SK-N-MC (cell line): ENCODE measurements around the gene ZNF346.
"Not testable (repeated sequence)": the region's sequence is repeated elsewhere in the genome, so short reads cannot be mapped to it uniquely, and the experiment has no call there.

ENCODE experiments used
- DNase-seq: peaks from one replicate; pipeline ENCODE4 v3.0.0-alpha.2; 2011; ENCODE audit warnings: low read depth, low spot score
- H3K27ac ChIP-seq: fragments of 200-600 bp; sonication (generic); 2 replicates; pipeline ENCODE4 v1.5.1; 2016; ENCODE audit warnings: mixed run types
- H3K36me3 ChIP-seq: fragments of 200-600 bp; sonication (generic); 2 replicates; pipeline ENCODE4 v1.6.1; 2017; ENCODE audit warnings: antibody characterized with exemption, low read length, mixed read lengths; ENCODE audit not compliant: insufficient read depth
- H3K4me3 ChIP-seq: fragments of 200-600 bp; sonication (generic); 2 replicates; pipeline ENCODE4 v1.5.1; 2016
- H3K9ac ChIP-seq: fragments of 200-600 bp; sonication (generic); 2 replicates; pipeline ENCODE4 v1.8.0; 2017; ENCODE audit warnings: mixed run types, mixed read lengths; ENCODE audit not compliant: insufficient read length
- H3K9me3 ChIP-seq: fragments of 200-600 bp; sonication (generic); 2 replicates; pipeline ENCODE4 v1.6.1; 2017; ENCODE audit warnings: low read depth, mild to moderate bottlenecking, antibody characterized with exemption, low read length, moderate library complexity, mixed read lengths
- EZH2 ChIP-seq: fragments of 200-600 bp; sonication (generic); IDR thresholded peaks from one replicate; pipeline ENCODE4 v1.6.1; 2017; ENCODE audit warnings: antibody characterized with exemption
- FOXP2 ChIP-seq: optimal IDR thresholded peaks from 2 replicates; pipeline ENCODE3; 2011; ENCODE audit warnings: mild to moderate bottlenecking, moderate library complexity; ENCODE audit not compliant: insufficient read depth; ENCODE audit errors: extremely low read length, control extremely low read depth
- POLR2AphosphoS5 ChIP-seq: IDR thresholded peaks from 2 replicates; pipeline ENCODE4 v1.6.1; 2012; ENCODE audit warnings: mild to moderate bottlenecking, low read depth, low read length, borderline replicate concordance

ZNF346 gene

DNA sequence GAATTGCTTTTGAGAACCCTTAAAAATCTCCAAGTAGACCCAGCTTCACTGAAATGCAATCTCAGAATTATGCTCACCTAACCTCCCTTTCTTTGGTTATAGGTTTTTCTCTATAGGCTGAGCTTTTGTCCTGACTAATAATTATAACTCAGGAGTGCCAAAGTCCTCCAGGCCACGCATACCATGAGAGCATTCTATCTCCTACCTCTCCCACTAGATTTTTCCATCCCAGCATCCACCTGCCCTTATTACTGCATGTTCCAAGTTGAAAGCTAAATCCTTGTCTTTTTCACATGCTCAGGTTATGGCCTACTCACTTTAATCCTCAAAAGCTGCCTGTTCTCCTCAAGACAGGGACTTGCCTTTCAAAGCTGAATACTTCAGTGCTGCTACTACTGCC is 22.1 kb downstream of the ZNF346 start:
- no peak overlapping the region for H3K27ac ChIP-seq
- peaks cover 75% of the 10 kb centered on the region for H3K36me3 ChIP-seq
- no peak overlapping the region for H3K9ac ChIP-seq
- no peaks in the 10 kb centered on the region for H3K9me3 ChIP-seq
- no peak overlapping the region for H3K4me3 ChIP-seq
- no peak for DNase-seq
- TF ChIP-seq FOXP2 (no peak), EZH2 (no peak), POLR2AphosphoS5 (no peak)

GRCh38 chr5:177045631-177046030 is 23.1 kb downstream of the ZNF346 start:
- DNase-seq, result no peak
- no peak overlapping the region for H3K9ac ChIP-seq
- H3K9me3 ChIP-seq, result no peaks in the 10 kb centered on the region
- TF ChIP-seq POLR2AphosphoS5 (no peak), EZH2 (no peak), FOXP2 (no peak)
- peaks cover 82% of the 10 kb centered on the region for H3K36me3 ChIP-seq
- H3K4me3 ChIP-seq, result no peak overlapping the region
- H3K27ac ChIP-seq, result no peak overlapping the region

DNA sequence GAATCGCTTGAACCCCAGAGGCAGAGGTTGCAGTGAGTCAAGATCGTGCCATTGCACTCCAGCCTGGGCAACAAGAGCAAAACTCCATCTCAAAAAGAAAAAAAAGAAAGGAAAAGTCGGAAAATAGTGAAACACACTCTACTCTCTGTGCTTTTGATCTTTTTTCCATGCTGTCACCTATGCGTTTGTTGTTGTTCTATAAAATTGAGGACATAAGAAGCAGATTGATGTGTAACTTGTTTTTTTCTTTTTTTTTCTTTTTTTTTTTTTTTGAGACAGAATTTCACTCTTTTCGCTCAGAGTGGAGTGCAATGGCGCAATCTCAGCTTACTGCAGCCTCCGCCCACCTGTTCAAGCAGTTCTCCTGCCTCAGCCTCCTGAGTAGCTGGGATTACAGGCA is 26.0 kb downstream of the ZNF346 start:
- DNase-seq, H3K9ac ChIP-seq, H3K27ac ChIP-seq, H3K9me3 ChIP-seq, H3K4me3 ChIP-seq: not testable (repeated sequence)
- H3K36me3 ChIP-seq, result peaks cover 80% of the 10 kb centered on the region

DNA sequence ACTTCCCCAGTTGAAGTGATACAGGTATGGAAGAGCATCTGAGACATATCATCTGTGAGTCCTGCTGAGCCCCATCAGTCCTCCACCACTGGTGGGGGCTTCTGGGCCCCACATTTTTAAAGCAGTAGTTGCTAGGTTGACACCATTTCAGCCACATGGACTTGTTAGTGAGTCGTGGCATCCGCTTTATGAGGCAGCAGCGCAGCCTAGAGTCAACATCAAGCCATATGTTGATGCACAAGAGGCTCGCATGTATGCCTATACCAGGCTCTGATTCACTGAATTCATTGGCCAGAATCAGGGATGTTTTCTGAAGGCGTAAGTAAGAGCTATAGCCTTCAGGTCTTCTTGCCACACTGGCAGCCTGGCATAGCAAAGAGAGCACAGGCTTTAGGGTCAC is 26.8 kb downstream of the ZNF346 start:
- TF ChIP-seq POLR2AphosphoS5 (no peak), FOXP2 (no peak), EZH2 (no peak)

GRCh38 chr5:177064500-177065277 is 42.2 kb downstream of the ZNF346 start:
- no peak for DNase-seq
- H3K9ac ChIP-seq, result no peak overlapping the region
- H3K4me3 ChIP-seq, result no peak overlapping the region
- H3K27ac ChIP-seq, result no peak overlapping the region
- H3K9me3 ChIP-seq, result no peaks in the 10 kb centered on the region
- no peak for TF ChIP-seq EZH2
- TF ChIP-seq POLR2AphosphoS5, result no peak
- no peak for TF ChIP-seq FOXP2
- peaks cover 37% of the 10 kb centered on the region for H3K36me3 ChIP-seq

More for the DNA sequence above, 26.8 kb downstream of the ZNF346 start:
- Histone ChIP-seq H3K27ac (no peak overlapping the region), H3K36me3 (peaks cover 77% of the 10 kb centered on the region), H3K4me3 (no peak overlapping the region), H3K9me3 (no peaks in the 10 kb centered on the region), H3K9ac (no peak overlapping the region)
- no peak for DNase-seq

GRCh38 chr5:177065491-177065890 is 43.0 kb downstream of the ZNF346 start:
- no peak for DNase-seq
- TF ChIP-seq POLR2AphosphoS5 (no peak), FOXP2 (no peak), EZH2 (no peak)
- H3K36me3 ChIP-seq, result peaks cover 35% of the 10 kb centered on the region
- H3K9me3 ChIP-seq, result no peaks in the 10 kb centered on the region
- no peak overlapping the region for H3K9ac ChIP-seq
- H3K4me3 ChIP-seq, result no peak overlapping the region
- H3K27ac ChIP-seq, result no peak overlapping the region

DNA sequence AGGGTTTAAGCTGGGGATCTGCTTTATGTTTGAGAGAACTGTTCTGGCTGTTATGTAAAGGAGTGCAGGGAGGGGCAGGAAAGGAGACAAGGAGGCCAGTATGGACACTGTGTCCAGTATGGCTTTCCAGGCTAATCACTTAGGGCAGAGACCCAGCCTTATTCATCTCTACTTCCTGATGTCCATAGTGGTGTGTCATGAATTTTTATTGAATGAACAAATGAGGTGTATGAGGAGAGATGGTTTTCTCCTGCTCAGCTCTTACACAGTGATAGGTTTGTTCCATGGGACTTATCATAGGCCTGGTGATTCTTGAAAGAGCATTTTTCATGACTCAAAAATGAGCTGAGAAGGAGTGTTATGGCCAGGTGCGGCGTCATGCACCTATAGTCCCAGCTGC is 43.7 kb downstream of the ZNF346 start:
- TF ChIP-seq POLR2AphosphoS5 (no peak), EZH2 (no peak), FOXP2 (no peak)
- H3K9me3 ChIP-seq, result no peaks in the 10 kb centered on the region
- H3K9ac ChIP-seq, result no peak overlapping the region
- peaks cover 35% of the 10 kb centered on the region for H3K36me3 ChIP-seq
- no peak overlapping the region for H3K27ac ChIP-seq
- no peak overlapping the region for H3K4me3 ChIP-seq
- DNase-seq, result no peak

DNA sequence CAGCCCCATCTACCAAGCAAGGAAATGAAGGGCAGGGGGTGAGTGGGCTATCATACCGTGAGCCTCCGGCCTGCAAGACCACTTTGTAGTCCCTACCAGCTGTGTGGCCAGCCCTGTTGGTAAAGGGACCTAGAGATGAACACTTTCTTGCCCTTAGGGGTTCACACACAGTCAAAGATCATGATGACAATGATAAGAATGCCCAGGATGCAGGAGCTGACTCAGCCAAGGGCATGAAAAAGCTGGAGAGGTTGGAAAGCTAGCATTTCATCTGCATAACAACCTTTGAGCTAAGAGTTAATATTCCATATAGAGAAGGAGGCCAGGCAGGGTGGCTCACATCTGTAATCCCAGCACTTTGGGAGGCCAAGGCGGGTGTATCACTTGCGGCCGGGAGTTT is 45.0 kb downstream of the ZNF346 start:
- H3K36me3 ChIP-seq, result peaks cover 23% of the 10 kb centered on the region
- no peak for DNase-seq
- H3K4me3 ChIP-seq, result no peak overlapping the region
- TF ChIP-seq EZH2 (no peak), FOXP2 (no peak), POLR2AphosphoS5 (no peak)
- H3K9ac ChIP-seq, result no peak overlapping the region
- H3K27ac ChIP-seq, result no peak overlapping the region
- no peaks in the 10 kb centered on the region for H3K9me3 ChIP-seq

- Histone ChIP-seq H3K9ac (no peak overlapping the region), H3K27ac (no peak overlapping the region), H3K4me3 (no peak overlapping the region), H3K9me3 (no peaks in the 10 kb centered on the region), H3K36me3 (peaks cover 4% of the 10 kb centered on the region; the same call in 1 of the 2 replicates)
- TF ChIP-seq EZH2, result no peak
- no peak for TF ChIP-seq POLR2AphosphoS5
- no peak for TF ChIP-seq FOXP2
- no peak for DNase-seq
Measured at GRCh38 chr5:177070536-177071191, 48.2 kb downstream of the ZNF346 start.
